Dedifferentiated amniotic fluid mesenchymal stem cell (primary cell): ENCODE data around the gene NR1D2.
"Not testable (repeated sequence)": the region's sequence is repeated elsewhere in the genome, so short reads cannot be mapped to it uniquely, and the experiment has no call there.

Experiments
- DNase-seq: peaks from one replicate; pipeline ENCODE4 v3.0.0-alpha.2; 2016; ENCODE audit errors: extremely low spot score

The NR1D2 gene

GRCh38 chr3:24004171-24004938 is 59.3 kb downstream of the NR1D2 start:
- DNase-seq: no peak

GRCh38 chr3:24005669-24006068 is 60.6 kb downstream of the NR1D2 start:
- DNase-seq: no peak

- not testable (repeated sequence) for DNase-seq
These were observed 65.7 kb downstream of the NR1D2 start for GRCh38 chr3:24010834-24011233.

GRCh38 chr3:24012589-24013269 is 67.6 kb downstream of the NR1D2 start:
- DNase-seq: no peak

GRCh38 chr3:24017305-24017704 is 72.2 kb downstream of the NR1D2 start:
- DNase-seq: no peak

- DNase-seq: no peak
These were observed 73.9 kb downstream of the NR1D2 start for GRCh38 chr3:24018784-24019570.

GRCh38 chr3:24019585-24019984 is 74.5 kb downstream of the NR1D2 start:
- DNase-seq: no peak

GRCh38 chr3:24020036-24020691 is 75.1 kb downstream of the NR1D2 start:
- no peak for DNase-seq

GRCh38 chr3:24023197-24023596 is 78.1 kb downstream of the NR1D2 start:
- no peak for DNase-seq

- DNase-seq: no peak
These were observed 80.7 kb downstream of the NR1D2 start for GRCh38 chr3:24025805-24026204.

GRCh38 chr3:24026665-24027064 is 81.6 kb downstream of the NR1D2 start:
- not testable (repeated sequence) for DNase-seq

- DNase-seq: no peak
These were observed 82.9 kb downstream of the NR1D2 start for GRCh38 chr3:24027946-24028345.
